ENCODE measurements around the gene TMEM117.
"Not testable (repeated sequence)": the region's sequence is repeated elsewhere in the genome, so short reads cannot be mapped to it uniquely, and the experiment has no call there.

The TMEM117 gene

DNA sequence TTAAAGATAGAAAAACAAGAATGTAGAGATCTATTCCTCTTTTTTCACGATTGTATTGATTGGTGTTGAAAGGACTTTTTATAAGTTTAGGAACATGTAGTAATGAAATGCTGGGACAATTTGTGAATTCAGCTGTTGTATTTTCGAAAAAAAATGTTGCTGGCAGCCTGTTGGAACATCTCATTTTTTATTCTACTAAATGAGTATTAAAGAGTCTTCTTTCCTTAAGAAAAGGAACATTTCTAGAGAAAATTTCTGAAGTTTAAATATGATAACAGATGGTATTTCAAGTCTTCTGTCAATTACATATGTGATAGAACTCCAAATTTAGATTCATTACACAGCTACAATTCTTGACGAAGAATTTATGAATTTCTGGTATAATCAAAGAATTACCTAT, 189.6 kb downstream of the TMEM117 start:
- DNase-seq (ENCODE audit: low read depth in 2 of 2) = no peak

- no peak for DNase-seq (ENCODE audit: low read depth in 2 of 2)
Observed at GRCh38 chr12:44026046-44026445, 190.2 kb downstream of the TMEM117 start.

- DNase-seq (ENCODE audit: low read depth in 2 of 2) = not testable (repeated sequence)
Observed at GRCh38 chr12:44026926-44027325, 191.0 kb downstream of the TMEM117 start.

GRCh38 chr12:44029194-44029593, 193.3 kb downstream of the TMEM117 start:
- no peak for DNase-seq (ENCODE audit: low read depth in 2 of 2)

- no peak for DNase-seq (ENCODE audit: low read depth in 2 of 2)
Observed at GRCh38 chr12:44031472-44032185, 195.7 kb downstream of the TMEM117 start.

DNA sequence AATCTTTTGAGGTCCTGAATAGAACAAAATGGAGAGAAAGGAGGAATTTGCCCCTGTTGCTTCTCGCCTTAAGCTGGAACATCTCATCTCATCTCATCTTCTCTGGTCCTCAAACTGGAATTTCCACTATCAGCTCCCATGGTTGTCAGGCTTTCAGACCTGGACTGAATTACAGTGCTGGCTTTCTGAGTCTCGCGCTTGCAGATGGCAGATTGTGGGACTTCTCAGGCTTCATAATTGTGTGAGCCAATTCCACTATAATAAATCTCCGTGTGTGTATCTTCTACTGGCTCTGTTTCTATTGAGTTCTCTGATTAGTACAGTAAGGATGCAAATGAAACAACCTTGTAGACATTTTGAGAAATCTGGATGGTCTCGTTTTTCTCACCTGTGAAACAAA, 199.0 kb downstream of the TMEM117 start:
- no peak for DNase-seq (ENCODE audit: low read depth in 2 of 2)

DNA sequence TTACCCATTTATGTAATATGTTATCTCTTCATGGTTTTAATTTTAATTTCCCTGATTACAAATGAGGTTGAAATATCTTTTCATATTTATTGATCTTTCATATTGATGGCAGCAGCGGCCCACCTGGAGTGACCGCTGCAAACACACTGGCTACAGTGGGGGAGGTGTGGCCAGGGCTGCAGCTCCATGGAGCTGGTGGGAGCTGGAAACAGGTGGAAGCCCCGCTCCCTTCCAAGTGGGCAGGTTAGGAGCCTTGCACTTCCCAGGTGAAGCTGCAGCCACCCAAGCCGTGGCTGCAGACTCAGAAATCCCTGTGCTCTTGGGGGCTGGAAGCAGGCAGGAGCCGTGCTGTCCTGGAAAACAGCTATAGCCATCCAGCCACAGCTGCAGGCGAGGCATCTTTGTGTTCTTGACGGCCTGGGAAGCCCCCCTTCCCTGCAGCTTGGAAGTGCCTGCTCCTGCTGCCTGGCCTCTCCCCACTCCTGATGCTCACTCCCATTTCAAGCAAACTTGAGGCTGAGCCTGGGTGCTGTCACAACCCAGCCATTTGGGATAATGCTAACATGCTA, 201.1 kb downstream of the TMEM117 start:
- no peak for DNase-seq (ENCODE audit: low read depth in 2 of 2)

DNA sequence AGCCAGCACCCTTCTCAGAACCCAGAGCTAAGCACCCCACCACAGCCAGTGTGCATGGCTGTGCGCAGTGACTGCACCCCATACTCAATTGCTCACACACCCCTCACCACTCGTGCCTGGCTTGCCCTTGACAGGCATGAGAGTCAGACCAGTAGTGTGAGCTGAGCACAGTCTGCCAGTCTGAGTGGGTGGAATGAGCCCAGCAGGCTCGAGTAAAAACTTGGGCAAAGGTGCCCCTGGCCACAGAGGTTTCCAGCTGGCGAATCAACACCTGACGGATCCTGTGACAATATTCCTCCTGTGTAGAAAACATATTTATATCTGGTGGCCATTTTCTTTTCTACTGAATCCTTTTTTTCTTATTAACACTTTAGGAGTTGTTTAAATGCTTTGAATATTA, 202.5 kb downstream of the TMEM117 start:
- DNase-seq (ENCODE audit: low read depth in 2 of 2) = no peak

- not testable (repeated sequence) for DNase-seq (ENCODE audit: low read depth in 2 of 2)
Observed at GRCh38 chr12:44044491-44044890, 208.6 kb downstream of the TMEM117 start.

GRCh38 chr12:44046732-44047417, 211.0 kb downstream of the TMEM117 start:
- DNase-seq (ENCODE audit: low read depth in 2 of 2) = no peak

- DNase-seq (ENCODE audit: low read depth in 2 of 2) = no peak
Observed at GRCh38 chr12:44052554-44052953, 216.7 kb downstream of the TMEM117 start.

GRCh38 chr12:44053549-44054127, 217.8 kb downstream of the TMEM117 start:
- DNase-seq (ENCODE audit: low read depth in 2 of 2) = no peak

- no peak for DNase-seq (ENCODE audit: low read depth in 2 of 2)
Observed at GRCh38 chr12:44054281-44054680, 218.4 kb downstream of the TMEM117 start.

DNA sequence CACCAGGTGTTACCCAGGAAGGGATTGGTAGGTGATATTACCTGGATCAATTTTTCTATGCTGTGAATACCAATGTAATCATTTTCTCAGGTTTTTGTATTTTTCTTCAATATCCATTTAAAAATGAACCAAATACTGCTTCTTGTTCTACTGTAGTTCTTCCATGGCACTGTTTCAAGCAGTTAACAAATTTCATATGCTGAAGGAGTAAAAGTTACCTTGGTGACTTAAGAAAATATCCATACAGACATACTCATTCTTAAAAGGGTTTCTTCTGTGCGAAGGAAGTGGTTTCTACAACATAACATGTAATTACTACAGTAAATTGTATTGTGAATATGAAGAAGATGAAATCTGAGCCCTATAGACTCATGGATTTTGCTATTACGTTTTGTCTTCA, 222.5 kb downstream of the TMEM117 start:
- no peak for DNase-seq (ENCODE audit: low read depth in 2 of 2)

DNA sequence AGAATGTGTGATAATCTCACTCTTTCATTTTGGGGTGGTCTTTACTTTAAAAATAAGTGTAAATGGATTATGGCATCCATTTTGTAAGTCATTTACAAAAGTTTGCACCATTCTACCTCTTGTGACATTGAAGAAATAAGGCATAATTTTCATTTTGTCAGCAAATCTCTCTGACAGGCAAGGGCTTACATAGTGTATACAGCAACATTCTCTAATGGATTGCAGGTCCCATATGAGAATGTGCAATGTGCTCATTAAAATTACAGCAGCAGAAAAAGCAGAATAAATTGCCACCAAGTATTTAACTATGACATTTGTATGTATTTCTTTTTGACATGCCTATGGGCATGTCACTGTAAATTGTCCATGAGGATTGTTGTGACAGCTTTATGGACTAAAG, 223.6 kb downstream of the TMEM117 start:
- no peak for DNase-seq (ENCODE audit: low read depth in 2 of 2)

DNA sequence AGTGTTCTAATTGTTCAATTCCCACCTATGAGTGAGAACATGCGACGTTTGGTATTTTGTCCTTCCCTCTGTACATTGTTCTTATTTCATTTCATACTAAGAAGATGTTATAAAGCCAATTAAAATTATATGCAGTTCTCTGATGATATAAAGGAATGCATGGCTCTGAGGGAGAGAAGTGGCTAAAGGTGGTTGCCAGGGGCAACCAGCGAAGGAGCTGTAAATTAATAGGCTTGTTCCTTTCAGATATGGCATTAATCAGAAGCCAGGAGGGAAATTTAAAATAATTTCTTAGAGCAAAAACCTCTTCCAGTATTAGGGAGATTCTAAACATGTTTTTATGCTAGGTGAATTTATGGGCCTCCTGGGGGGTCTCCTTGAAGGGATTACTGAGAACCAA, 227.8 kb downstream of the TMEM117 start:
- no peak for DNase-seq (ENCODE audit: low read depth in 2 of 2)

DNA sequence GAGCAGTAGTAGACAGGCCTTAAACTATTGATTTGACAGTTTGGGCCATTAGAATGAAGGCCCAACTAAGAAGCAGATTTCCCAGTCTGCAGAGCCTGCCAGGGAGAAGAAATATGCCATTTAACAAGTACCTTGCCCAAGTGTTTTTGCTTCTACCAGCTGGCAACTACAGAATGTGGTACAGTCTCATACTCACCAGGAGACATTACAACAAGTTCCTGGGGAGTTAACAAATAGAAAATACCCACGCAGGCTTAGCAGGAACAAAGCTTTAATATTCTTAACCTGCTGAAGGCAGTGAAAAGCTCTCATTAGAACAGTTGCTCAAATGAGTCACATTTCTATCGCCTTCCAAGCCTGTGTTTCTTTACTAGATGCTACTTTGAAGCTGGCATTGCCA, 241.0 kb downstream of the TMEM117 start:
- DNase-seq (ENCODE audit: low read depth in 2 of 2) = no peak

DNA sequence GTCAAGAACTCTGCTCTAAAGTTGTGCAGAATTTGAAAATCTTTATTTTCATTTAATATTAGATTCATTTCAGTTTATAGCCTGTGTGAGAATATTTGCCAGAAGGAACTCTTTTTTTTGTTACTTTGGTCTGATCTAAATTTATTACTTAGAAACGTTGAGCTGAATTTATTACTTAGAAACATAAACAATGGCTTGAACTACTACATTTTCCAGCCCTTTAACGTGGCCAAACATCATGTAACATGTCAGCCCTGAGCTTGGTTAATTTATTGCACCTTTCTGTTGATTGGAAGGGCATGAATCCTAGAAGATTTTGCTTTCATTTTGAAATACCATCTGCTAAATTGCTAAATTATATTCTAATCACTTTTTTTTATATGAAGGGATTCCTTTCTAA, 241.4 kb downstream of the TMEM117 start:
- no peak for DNase-seq (ENCODE audit: low read depth in 2 of 2)

- no peak for DNase-seq (ENCODE audit: low read depth in 2 of 2)
Observed at GRCh38 chr12:44078273-44078672, 242.4 kb downstream of the TMEM117 start.

GRCh38 chr12:44088647-44089046, 252.8 kb downstream of the TMEM117 start:
- DNase-seq (ENCODE audit: low read depth in 2 of 2) = no peak

- no peak for DNase-seq (ENCODE audit: low read depth in 2 of 2)
Observed at GRCh38 chr12:44091948-44092606, 256.2 kb downstream of the TMEM117 start.

DNA sequence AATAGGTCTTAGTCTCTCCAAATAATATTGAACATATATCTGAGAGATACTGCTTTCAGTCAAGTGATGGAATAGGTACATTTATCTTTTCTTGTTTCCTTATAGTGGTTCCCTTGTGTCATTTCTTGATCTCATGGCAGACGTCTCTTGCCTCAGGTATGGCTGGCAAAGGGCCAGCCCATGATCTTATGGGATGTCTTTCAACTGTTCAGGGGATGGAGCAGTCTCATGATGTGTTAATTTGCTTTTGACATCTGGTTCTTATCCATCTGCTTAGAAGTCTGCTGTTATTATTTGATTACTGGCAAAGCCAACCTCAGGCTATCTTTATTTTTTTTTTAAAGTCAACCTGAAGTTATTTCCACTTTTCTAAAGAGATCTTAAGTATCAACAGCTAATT, 262.9 kb downstream of the TMEM117 start:
- no peak for DNase-seq (ENCODE audit: low read depth in 2 of 2)
